ENCODE results near the gene PANK1. TPM values are rescaled to one million over a fixed set of nuclear protein-coding genes. Genes with fewer than 3 reads are reported as not detected.
A peak's percentile ranks its signal among the peaks of the same experiment; 100 is the strongest.

PANK1 gene
- total and polyA plus RNA-seq, 2 of the 4 experiments (the other 2 are of a cell fraction) = 3.0 to 8.8 TPM

GRCh38 chr10:89644967-89645741 is at the start of gene PANK1 (continued):
- no peak for TF ChIP-seq FOS (IDR thresholded peaks at IDR 0.05; ENCODE audit: low read depth, low read length)
- no peak for TF ChIP-seq RAD21 (IDR thresholded peaks at IDR 0.05; ENCODE audit: low read length)
- 0 out of 2 replicates have a peak, but pooled peaks have one; percentile 0 for TF ChIP-seq CEBPB (IDR thresholded peaks at IDR 0.05; ENCODE audit: low read depth, low read length)

GRCh38 chr10:89693176-89693575 is 48.1 kb upstream of the PANK1 start:
- POLR2A ChIA-PET (ENCODE audit: unreplicated experiment) = no interaction called here
- 100% methylated on average over 1 of the region's 5 CpGs; no CpG with 5 or more reads in 1 of the 2 experiments for WGBS, 2 experiments (ENCODE audit: extremely low coverage in 2 of 2, insufficient read length in 1 of 2)

More at GRCh38 chr10:89693176-89693575, 48.1 kb upstream of the PANK1 start:
- intact Hi-C loops (cut with micrococcal nuclease) (no loop called here), in situ Hi-C loops (cut with MboI; ENCODE audit: low sequenced_read_pairs) (no loop called here), dilution Hi-C loops (cut with HindIII; ENCODE audit: low sequenced_read_pairs, unreplicated experiment) (no loop called here)
- Histone ChIP-seq H2AFZ (replicated peaks; ENCODE audit: low read length, poor library complexity) (no peak overlapping the region), H4K8ac (ENCODE audit: low read depth in 2 of 2, low read length in 2 of 2) (no peak overlapping the region), H4K20me1 (ENCODE audit: insufficient read depth, low read length) (no peaks in the 10 kb centered on the region), H3K4me1 (ENCODE audit: control insufficient read depth, insufficient read depth, low read length) (no peaks in the 10 kb centered on the region), H2BK5ac (ENCODE audit: low read depth, low read length, poor library complexity, severe bottlenecking) (no peak overlapping the region), H3K27me3 (ENCODE audit: control insufficient read depth, insufficient read depth, low read length) (no peaks in the 10 kb centered on the region), H3K4me2 (ENCODE audit: low read depth, low read length) (no peak overlapping the region), H3K4ac (ENCODE audit: low read depth, low read length) (no peak overlapping the region), H3K9ac (ENCODE audit: low read depth, low read length) (no peak overlapping the region), H3K36me3 (ENCODE audit: control insufficient read depth, insufficient read depth, low read length) (no peaks in the 10 kb centered on the region), H3K9me1 (ENCODE audit: insufficient read depth, low read length) (no peaks in the 10 kb centered on the region), H2BK15ac (ENCODE audit: low read depth, low read length) (no peak overlapping the region), H3K9me3 (ENCODE audit: control insufficient read depth, insufficient read depth, low read length) (no peaks in the 10 kb centered on the region), H4K91ac (ENCODE audit: insufficient read depth, low read depth, low read length) (no peak overlapping the region), H3K79me1 (ENCODE audit: low read depth in 1 of 2, low read length in 2 of 2) (no peaks in the 10 kb centered on the region; a peak in 1 of 4 replicates), H3K27ac (ENCODE audit: insufficient read depth, low read length) (no peak overlapping the region), H3K4me3 (ENCODE audit: insufficient read depth, low read depth, low read length) (no peak overlapping the region), H3K23ac (ENCODE audit: low read depth, low read length) (no peak overlapping the region), H3K56ac (ENCODE audit: extremely low read depth, insufficient read depth, low read length) (no peak overlapping the region), H3K14ac (replicated peaks; ENCODE audit: low read depth, low read length) (no peak overlapping the region), H2BK20ac (ENCODE audit: low read depth, low read length) (no peak overlapping the region), H4K5ac (ENCODE audit: low read depth, low read length) (no peak overlapping the region), H2BK120ac (ENCODE audit: low read depth, low read length) (no peak overlapping the region), H2AK5ac (ENCODE audit: low read depth, low read length) (no peak overlapping the region), H2AK9ac (replicated peaks; ENCODE audit: low read depth, low read length, poor library complexity) (no peak overlapping the region), H3K18ac (ENCODE audit: low read depth, low read length) (no peak overlapping the region)
- no TSS peak for BruUV-seq (replicated peaks)
- TF ChIP-seq CHD1 (IDR thresholded peaks at IDR 0.05; ENCODE audit: low read depth, low read length) = no peak
- no peak for TF ChIP-seq USF2 (IDR thresholded peaks at IDR 0.05; ENCODE audit: low read depth, low read length)
- TF ChIP-seq CEBPB (IDR thresholded peaks at IDR 0.05; ENCODE audit: low read depth, low read length) = no peak
- no peak for TF ChIP-seq RCOR1 (IDR thresholded peaks at IDR 0.05; ENCODE audit: insufficient replicate concordance, low read length)
- TF ChIP-seq CTCF (conservative IDR thresholded peaks at IDR 0.05; ENCODE audit: low read depth, low read length) = no peak
- TF ChIP-seq, protein P1, sequence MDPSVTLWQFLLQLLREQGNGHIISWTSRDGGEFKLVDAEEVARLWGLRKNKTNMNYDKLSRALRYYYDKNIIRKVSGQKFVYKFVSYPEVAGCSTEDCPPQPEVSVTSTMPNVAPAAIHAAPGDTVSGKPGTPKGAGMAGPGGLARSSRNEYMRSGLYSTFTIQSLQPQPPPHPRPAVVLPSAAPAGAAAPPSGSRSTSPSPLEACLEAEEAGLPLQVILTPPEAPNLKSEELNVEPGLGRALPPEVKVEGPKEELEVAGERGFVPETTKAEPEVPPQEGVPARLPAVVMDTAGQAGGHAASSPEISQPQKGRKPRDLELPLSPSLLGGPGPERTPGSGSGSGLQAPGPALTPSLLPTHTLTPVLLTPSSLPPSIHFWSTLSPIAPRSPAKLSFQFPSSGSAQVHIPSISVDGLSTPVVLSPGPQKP (IDR thresholded peaks at IDR 0.05; ENCODE audit: borderline replicate concordance, low read depth, low read length) = no peak
- TF ChIP-seq BHLHE40 (IDR thresholded peaks at IDR 0.05; ENCODE audit: low read depth, low read length) = no peak
- TF ChIP-seq SMC3 (IDR thresholded peaks at IDR 0.05; ENCODE audit: low read depth, low read length) = no peak
- CTCF ChIA-PET = no interaction called here
- ATAC-seq (ENCODE audit: low read depth) (no peak), DNase-seq (no peak)

Data from IMR-90 (cell line).